Lower leg skin (tissue), 3 donors: Measurements from ENCODE around the gene C6orf89.

ENCODE experiments used
- CTCF ChIP-seq, 3 donors: fragments of 450-650 bp; IDR thresholded peaks; one replicate each; pipeline ENCODE4 v1.5.1; 2016; ENCODE audit warnings: antibody characterized with exemption in 3 of 3, mild to moderate bottlenecking in 3 of 3, moderate library complexity in 2 of 3
- POLR2A ChIP-seq, 2 donors: fragments of 450-650 bp; IDR thresholded peaks; one replicate each; pipeline ENCODE4 v1.6.1; 2016 to 2017; ENCODE audit warnings: antibody characterized with exemption in 2 of 2, mild to moderate bottlenecking in 1 of 2, moderate library complexity in 1 of 2

GRCh38 chr6:36860126-36860525 is 25.6 kb upstream of the C6orf89 start:
- TF ChIP-seq POLR2A (IDR thresholded peaks at IDR 0.05) = no peak
- no peak for TF ChIP-seq CTCF (IDR thresholded peaks at IDR 0.05)
